ENCODE measurements around the gene INPP5A. TPM values are rescaled to one million over a fixed set of nuclear protein-coding genes. Genes with fewer than 3 reads are reported as not detected.

The INPP5A gene
- total RNA-seq, 1 donor = 36.8 TPM

- H3K4me3 ChIP-seq (ENCODE audit: low read depth, low read length) = no peak overlapping the region
- no peak for DNase-seq (ENCODE audit: low read depth)
- TF ChIP-seq CTCF (IDR thresholded peaks at IDR 0.05; ENCODE audit: insufficient read depth, low read length) = no peak
Measured at GRCh38 chr10:132649651-132650360, 112.2 kb downstream of the INPP5A start.

- H3K4me3 ChIP-seq (ENCODE audit: low read depth, low read length) = no peak overlapping the region
- no peak for TF ChIP-seq CTCF (IDR thresholded peaks at IDR 0.05; ENCODE audit: insufficient read depth, low read length)
- no peak for DNase-seq (ENCODE audit: low read depth)
Measured at GRCh38 chr10:132650611-132651250, 113.1 kb downstream of the INPP5A start.

- no peak overlapping the region for H3K4me3 ChIP-seq (ENCODE audit: low read depth, low read length)
- no peak for TF ChIP-seq CTCF (IDR thresholded peaks at IDR 0.05; ENCODE audit: insufficient read depth, low read length)
- DNase-seq (ENCODE audit: low read depth) = no peak
Measured at GRCh38 chr10:132651511-132652029, 114.0 kb downstream of the INPP5A start.

- no peak for DNase-seq (ENCODE audit: low read depth)
- no peak for TF ChIP-seq CTCF (IDR thresholded peaks at IDR 0.05; ENCODE audit: insufficient read depth, low read length)
- H3K4me3 ChIP-seq (ENCODE audit: low read depth, low read length) = no peak overlapping the region
Measured at GRCh38 chr10:132652446-132652845, 114.9 kb downstream of the INPP5A start.

GRCh38 chr10:132652936-132653590, 115.5 kb downstream of the INPP5A start:
- no peak for TF ChIP-seq CTCF (IDR thresholded peaks at IDR 0.05; ENCODE audit: insufficient read depth, low read length)
- DNase-seq (ENCODE audit: low read depth) = no peak
- no peak overlapping the region for H3K4me3 ChIP-seq (ENCODE audit: low read depth, low read length)

GRCh38 chr10:132653721-132654120, 116.1 kb downstream of the INPP5A start:
- no peak for TF ChIP-seq CTCF (IDR thresholded peaks at IDR 0.05; ENCODE audit: insufficient read depth, low read length)
- no peak for DNase-seq (ENCODE audit: low read depth)

More at GRCh38 chr10:132653721-132654120, 116.1 kb downstream of the INPP5A start:
- no peak overlapping the region for H3K4me3 ChIP-seq (ENCODE audit: low read depth, low read length)

Measured in fibroblast of the aortic adventitia (primary cell).